Activated T-helper 2 cell treated with anti-CD3 and anti-CD28 coated beads, Interferon-gamma antibody, Interleukin-2, Interleukin-4, amounts not matched to agents 10 μg/mL and 5 μg/mL and 100 μg/mL, durations not matched to agents 14 hours and 24 hours and 36 hours (primary cell): ENCODE measurements around the gene DMD. TPM values are rescaled to one million over a fixed set of nuclear protein-coding genes. Genes with fewer than 3 reads are reported as not detected.

Experiments used
- DNase-seq: peaks from one replicate; pipeline ENCODE4 v3.0.0; 2021; ENCODE audit warnings: low spot score
- H3K27ac Mint-ChIP-seq: one replicate; pipeline ENCODE4 v1.8.0; 2021; ENCODE audit warnings: mixed read lengths
- H3K27me3 Mint-ChIP-seq: one replicate; pipeline ENCODE4 v1.8.0; 2021; ENCODE audit warnings: low read depth, mixed read lengths
- H3K36me3 Mint-ChIP-seq: one replicate; pipeline ENCODE4 v1.8.0; 2021; ENCODE audit warnings: low read depth, mixed read lengths
- H3K4me1 Mint-ChIP-seq: one replicate; pipeline ENCODE4 v1.8.0; 2021; ENCODE audit warnings: low read depth, mixed read lengths
- H3K4me3 Mint-ChIP-seq: one replicate; pipeline ENCODE4 v1.8.0; 2021; ENCODE audit warnings: low read depth, mild to moderate bottlenecking, moderate library complexity, mixed read lengths
- H3K9me3 Mint-ChIP-seq: one replicate; pipeline ENCODE4 v1.8.0; 2021; ENCODE audit warnings: mixed read lengths
- intact Hi-C: fragments of 100-400 bp; cut with micrococcal nuclease; formaldehyde crosslinking; loops from one replicate; pipeline ENCODE4 v1.15.1; 2023
- total RNA-seq: library from RNA; stranded (reverse); gene quantifications from 2 replicates; pipeline ENCODE4 v1.2.3, GENCODE V29; 2022

Gene DMD
- total RNA-seq, result 0.84 and 1.0 TPM in 2 replicates

- Mint-ChIP-seq H3K36me3 (no peaks in the 10 kb centered on the region), H3K27me3 (no peaks in the 10 kb centered on the region), H3K4me1 (no peaks in the 10 kb centered on the region), H3K27ac (no peak within 1 kb of the TSS), H3K4me3 (no peak within 1 kb of the TSS), H3K9me3 (no peaks in the 10 kb centered on the region)
- DNase-seq, result no peak
- intact Hi-C loops, result no loop called here
These were observed at the start of gene DMD for GRCh38 chrX:33211356-33212260. Gene DMD (minus strand): TSS chrX:33211549. CDS start chrX:33211312, 237 bp downstream.

GRCh38 chrX:33252306-33252825, 41.0 kb upstream of the DMD start:
- Mint-ChIP-seq H3K9me3 (no peaks in the 10 kb centered on the region), H3K27ac (no peak overlapping the region), H3K27me3 (no peaks in the 10 kb centered on the region), H3K4me3 (no peak overlapping the region), H3K36me3 (no peaks in the 10 kb centered on the region), H3K4me1 (no peaks in the 10 kb centered on the region)
- intact Hi-C loops, result no loop called here
- no peak for DNase-seq

DNA sequence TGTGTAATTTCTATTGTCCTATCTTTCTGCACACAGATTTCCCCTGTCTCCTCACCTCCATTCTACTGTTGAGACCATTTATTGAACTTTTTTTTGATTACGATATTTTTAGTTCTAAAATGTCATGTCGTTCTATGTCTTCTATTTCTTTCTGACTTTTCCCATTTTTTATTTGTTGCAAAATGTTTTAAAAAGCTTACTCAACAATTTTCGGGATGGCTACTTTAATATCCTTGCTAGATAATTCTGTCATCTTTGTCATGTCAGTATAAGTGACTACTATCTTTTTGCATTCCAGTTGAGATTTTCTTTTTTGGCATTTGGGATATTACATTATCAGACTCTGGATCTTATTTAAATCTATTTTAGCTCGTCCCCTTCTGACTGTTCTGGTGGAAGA, 7.5 kb upstream of the DMD start:
- intact Hi-C loops, result no loop called here
- Mint-ChIP-seq H3K27ac (no peak overlapping the region), H3K36me3 (no peaks in the 10 kb centered on the region), H3K9me3 (peaks cover 9% of the 10 kb centered on the region), H3K4me1 (no peaks in the 10 kb centered on the region), H3K4me3 (no peak overlapping the region), H3K27me3 (no peaks in the 10 kb centered on the region)
- no peak for DNase-seq

GRCh38 chrX:33210156-33210555, 1.2 kb downstream of the DMD start:
- H3K27me3 Mint-ChIP-seq, result no peaks in the 10 kb centered on the region
- DNase-seq, result no peak
- no peaks in the 10 kb centered on the region for H3K36me3 Mint-ChIP-seq
- H3K9me3 Mint-ChIP-seq, result peaks cover 4% of the 10 kb centered on the region
- H3K4me1 Mint-ChIP-seq, result no peaks in the 10 kb centered on the region
- H3K27ac Mint-ChIP-seq, result no peak overlapping the region
- H3K4me3 Mint-ChIP-seq, result no peak overlapping the region
- intact Hi-C loops, result no loop called here

DNA sequence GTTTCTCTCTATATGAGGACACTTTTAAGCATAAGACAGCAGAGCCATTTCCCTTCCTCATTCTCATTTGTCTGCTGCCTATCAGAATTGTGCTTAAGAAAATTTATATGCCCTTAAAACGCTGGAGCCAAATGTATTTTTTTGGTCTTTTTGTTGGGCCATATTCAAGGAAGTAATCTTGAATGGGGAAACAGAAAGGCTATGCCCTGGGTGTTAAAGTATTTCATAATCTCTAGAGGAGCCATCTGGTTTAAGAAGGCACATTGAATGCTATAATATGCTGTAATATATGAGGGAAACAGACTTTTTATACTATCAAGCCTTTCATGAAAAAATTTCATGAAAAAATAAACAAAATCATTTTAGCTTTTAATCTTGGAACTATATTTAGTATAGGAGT, 4.3 kb downstream of the DMD start:
- Mint-ChIP-seq H3K4me1 (no peaks in the 10 kb centered on the region), H3K27ac (no peak overlapping the region), H3K36me3 (no peaks in the 10 kb centered on the region), H3K27me3 (no peaks in the 10 kb centered on the region), H3K9me3 (peaks cover 19% of the 10 kb centered on the region), H3K4me3 (no peak overlapping the region)
- no peak for DNase-seq
- intact Hi-C loops, result no loop called here

DNA sequence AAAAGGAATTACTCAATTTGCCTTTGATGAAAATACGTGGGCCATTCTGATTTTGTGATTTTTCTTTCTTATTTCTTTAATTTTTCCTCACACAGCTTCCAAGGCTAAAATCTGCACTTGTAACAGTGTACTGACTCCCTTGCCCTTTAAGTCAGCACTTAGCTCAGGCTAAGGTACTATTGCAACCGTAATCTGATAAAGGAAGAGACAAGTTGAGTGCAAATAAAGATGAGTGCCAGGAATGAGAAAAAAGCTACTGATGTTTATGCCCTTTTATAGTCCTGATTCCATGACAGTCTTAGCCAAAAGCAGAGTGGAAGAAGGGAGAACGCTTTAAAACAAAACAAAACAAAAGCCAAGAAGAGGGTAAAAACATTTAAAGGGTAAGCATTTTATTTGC, 6.0 kb downstream of the DMD start:
- H3K36me3 Mint-ChIP-seq, result no peaks in the 10 kb centered on the region
- no peaks in the 10 kb centered on the region for H3K4me1 Mint-ChIP-seq
- H3K27ac Mint-ChIP-seq, result no peak overlapping the region
- DNase-seq, result no peak
- no peak overlapping the region for H3K4me3 Mint-ChIP-seq
- peaks cover 20% of the 10 kb centered on the region for H3K9me3 Mint-ChIP-seq
- intact Hi-C loops, result no loop called here
- H3K27me3 Mint-ChIP-seq, result no peaks in the 10 kb centered on the region

DNA sequence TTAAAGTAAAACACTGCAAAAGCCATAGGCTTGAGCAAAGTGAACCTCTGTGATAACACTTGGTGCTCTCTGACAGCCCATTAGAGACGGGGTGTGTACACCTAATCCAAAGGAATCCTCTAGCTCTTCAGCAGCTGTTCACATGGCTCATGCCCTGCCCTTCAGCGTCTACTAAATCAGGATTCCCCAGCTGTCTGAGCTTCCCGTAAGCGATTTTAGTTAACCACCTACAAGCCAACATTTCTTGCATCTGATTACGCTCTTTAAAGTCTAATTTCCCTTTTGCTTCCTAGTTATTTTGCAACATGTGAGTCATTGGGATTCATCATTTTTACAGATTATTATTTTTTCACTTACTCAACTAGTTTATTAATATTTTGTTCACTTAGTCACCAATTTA, 6.5 kb downstream of the DMD start:
- Mint-ChIP-seq H3K9me3 (peaks cover 20% of the 10 kb centered on the region), H3K27ac (no peak overlapping the region), H3K27me3 (no peaks in the 10 kb centered on the region), H3K4me1 (no peaks in the 10 kb centered on the region), H3K4me3 (no peak overlapping the region), H3K36me3 (no peaks in the 10 kb centered on the region)
- DNase-seq, result no peak
- intact Hi-C loops, result no loop called here

- intact Hi-C loops, result no loop called here
- peaks cover 26% of the 10 kb centered on the region for H3K9me3 Mint-ChIP-seq
- H3K27ac Mint-ChIP-seq, result no peak overlapping the region
- no peaks in the 10 kb centered on the region for H3K36me3 Mint-ChIP-seq
- H3K27me3 Mint-ChIP-seq, result no peaks in the 10 kb centered on the region
- DNase-seq, result no peak
- H3K4me3 Mint-ChIP-seq, result no peak overlapping the region
- H3K4me1 Mint-ChIP-seq, result no peaks in the 10 kb centered on the region
These were observed 12.6 kb downstream of the DMD start for GRCh38 chrX:33198561-33199279.

DNA sequence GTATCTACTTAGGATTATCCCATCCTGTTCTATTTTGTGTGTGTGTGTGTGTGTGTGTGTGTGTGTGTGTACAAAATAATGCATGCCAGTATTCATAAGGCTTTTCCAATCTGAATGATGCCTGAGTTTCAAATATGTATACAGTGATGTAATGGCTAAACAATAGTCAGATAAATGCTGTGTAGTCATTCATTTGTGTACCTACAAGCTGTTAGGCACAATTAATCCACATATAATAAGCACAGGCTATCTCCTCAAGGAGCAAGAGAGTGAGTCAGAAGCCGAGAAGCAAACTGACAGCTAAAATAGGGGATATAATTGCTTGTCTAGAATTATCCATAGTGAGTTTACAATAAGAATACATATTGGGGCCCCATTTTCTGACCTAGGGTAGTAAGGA, 15.7 kb downstream of the DMD start:
- DNase-seq, result no peak
- Mint-ChIP-seq H3K36me3 (no peaks in the 10 kb centered on the region), H3K27me3 (no peaks in the 10 kb centered on the region), H3K4me1 (no peaks in the 10 kb centered on the region), H3K9me3 (peaks cover 17% of the 10 kb centered on the region), H3K4me3 (no peak overlapping the region), H3K27ac (no peak overlapping the region)
- intact Hi-C loops, result no loop called here

- Mint-ChIP-seq H3K27me3 (no peaks in the 10 kb centered on the region), H3K4me1 (no peaks in the 10 kb centered on the region), H3K4me3 (no peak overlapping the region), H3K36me3 (no peaks in the 10 kb centered on the region), H3K27ac (no peak overlapping the region), H3K9me3 (peaks cover 17% of the 10 kb centered on the region)
- intact Hi-C loops, result no loop called here
- DNase-seq, result no peak
These were observed 16.4 kb downstream of the DMD start for GRCh38 chrX:33194876-33195433.

DNA sequence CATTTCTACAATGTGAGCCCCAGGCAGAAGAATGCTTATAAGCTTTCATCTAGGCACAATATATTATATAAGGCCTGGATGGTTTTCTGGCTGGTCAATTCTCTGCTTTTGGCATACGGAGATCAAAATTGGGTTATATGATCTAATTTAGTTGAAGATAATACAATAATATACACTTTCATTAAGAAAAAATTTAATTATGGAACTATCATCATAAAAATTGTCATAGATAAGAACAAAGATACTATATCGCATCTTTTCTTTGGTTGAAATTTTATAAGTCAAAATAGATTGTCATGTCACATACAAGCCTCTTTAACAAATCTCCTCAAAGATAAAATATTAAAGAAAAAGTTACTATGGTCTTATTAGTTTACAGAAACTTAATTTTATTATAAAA, 17.1 kb downstream of the DMD start:
- no peaks in the 10 kb centered on the region for H3K36me3 Mint-ChIP-seq
- H3K4me1 Mint-ChIP-seq, result no peaks in the 10 kb centered on the region
- DNase-seq, result no peak
- no peak overlapping the region for H3K27ac Mint-ChIP-seq
- no peak overlapping the region for H3K4me3 Mint-ChIP-seq
- H3K27me3 Mint-ChIP-seq, result no peaks in the 10 kb centered on the region
- intact Hi-C loops, result no loop called here
- peaks cover 13% of the 10 kb centered on the region for H3K9me3 Mint-ChIP-seq

DNA sequence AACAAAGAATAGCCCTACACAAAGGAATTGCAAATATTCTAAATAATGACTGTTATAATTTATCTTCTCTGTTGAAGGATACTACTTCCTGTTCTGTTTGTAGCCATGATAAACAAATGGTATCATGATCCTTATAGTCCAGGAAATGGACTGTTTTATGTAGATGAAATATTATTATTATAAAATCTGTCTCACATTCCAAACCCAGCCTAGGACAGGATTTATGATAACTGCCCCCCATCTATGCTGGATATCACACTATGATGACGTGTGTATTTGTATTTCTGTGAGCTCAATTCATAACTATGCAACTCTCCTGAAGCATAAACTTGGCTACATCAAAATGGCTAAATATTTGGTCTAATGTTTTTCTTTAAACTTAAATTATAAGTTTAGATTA, 21.3 kb downstream of the DMD start:
- DNase-seq, result no peak
- Mint-ChIP-seq H3K4me1 (no peaks in the 10 kb centered on the region), H3K27ac (no peak overlapping the region), H3K27me3 (no peaks in the 10 kb centered on the region), H3K4me3 (no peak overlapping the region), H3K9me3 (peaks cover 9% of the 10 kb centered on the region), H3K36me3 (no peaks in the 10 kb centered on the region)
- intact Hi-C loops, result no loop called here

DNA sequence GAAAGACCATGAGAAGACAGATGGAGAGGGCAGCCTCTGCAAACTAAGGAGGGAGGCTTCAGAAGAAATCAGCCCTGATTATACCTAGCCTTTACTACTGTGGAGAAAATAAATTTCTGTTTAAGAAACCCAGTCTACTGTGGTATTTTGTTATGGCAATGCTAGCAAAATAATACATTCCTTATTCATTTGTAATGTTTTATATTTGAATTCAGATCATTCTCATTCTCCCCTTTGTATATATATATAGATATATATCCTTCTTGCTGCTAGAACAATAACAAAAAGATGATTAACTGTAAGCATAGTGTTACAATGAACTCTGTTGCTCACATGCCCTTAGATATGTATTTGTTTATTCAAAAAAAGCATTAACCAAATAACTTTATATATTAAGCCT, 22.5 kb downstream of the DMD start:
- Mint-ChIP-seq H3K4me1 (no peaks in the 10 kb centered on the region), H3K27me3 (no peaks in the 10 kb centered on the region), H3K36me3 (no peaks in the 10 kb centered on the region), H3K4me3 (no peak overlapping the region), H3K27ac (no peak overlapping the region), H3K9me3 (peaks cover 9% of the 10 kb centered on the region)
- no peak for DNase-seq
- intact Hi-C loops, result no loop called here
